Activated CD8-positive, alpha-beta memory T cell treated with anti-CD3 and anti-CD28 coated beads, Interleukin-2, amount 10 ng/mL, durations not matched to agents 7 days and 5 days (primary cell): ENCODE data around the gene SCYL3. TPM values are rescaled to one million over a fixed set of nuclear protein-coding genes. Genes with fewer than 3 reads are reported as not detected.

ENCODE experiments used
- ATAC-seq: fragments of 150-1000 bp; cut with Tn5 transposase; one replicate; pipeline ENCODE4 v1.10.0; 2021; ENCODE audit warnings: moderate library complexity
- CTCF ChIA-PET: fragments of 350-600 bp; sonication (Branson Sonifier 250); formaldehyde crosslinking; loops from one replicate; lab custom pipeline; 2021; ENCODE audit warnings: antibody characterized with exemption; lab: Charles Lee
- DNase-seq: peaks from one replicate; pipeline ENCODE4 v3.0.0-alpha.2; 2020
- H3K27ac Mint-ChIP-seq: one replicate; pipeline ENCODE4 v1.8.0; 2021; ENCODE audit warnings: mild to moderate bottlenecking, mixed read lengths
- H3K27me3 Mint-ChIP-seq: one replicate; pipeline ENCODE4 v1.8.0; 2021; ENCODE audit warnings: mixed read lengths
- H3K36me3 Mint-ChIP-seq: one replicate; pipeline ENCODE4 v1.8.0; 2021; ENCODE audit warnings: mild to moderate bottlenecking, mixed read lengths
- H3K4me1 Mint-ChIP-seq: one replicate; pipeline ENCODE4 v1.8.0; 2021; ENCODE audit warnings: mixed read lengths
- H3K4me3 Mint-ChIP-seq: one replicate; pipeline ENCODE4 v1.8.0; 2021; ENCODE audit warnings: mild to moderate bottlenecking, moderate library complexity, mixed read lengths
- H3K9me3 Mint-ChIP-seq: one replicate; pipeline ENCODE4 v1.8.0; 2022; ENCODE audit warnings: low read depth, mixed read lengths
- total RNA-seq, 2 experiments: library from RNA; stranded (reverse); gene quantifications; one replicate each; pipeline ENCODE4 v1.2.3, GENCODE V29; 2021

SCYL3 gene
- total RNA-seq, 2 experiments from 2014 or later = 13.6 to 14.9 TPM

GRCh38 chr1:169892927-169893644 is 610 bp downstream of the SCYL3 start:
- Mint-ChIP-seq H3K4me1 (peaks cover 52% of the 10 kb centered on the region), H3K4me3 (peak overlapping the region; percentile 79), H3K27me3 (peaks cover 2% of the 10 kb centered on the region), H3K9me3 (no peaks in the 10 kb centered on the region), H3K36me3 (peaks cover 18% of the 10 kb centered on the region), H3K27ac (peak overlapping the region; percentile 96)
- DNase-seq (no peak), ATAC-seq (no peak)
- CTCF ChIA-PET = interaction anchor here (0.9 to 2.8 kb wide), 7 partner anchors 16 to 181 kb away, joined by 3 to 13 read pairs (median 4); partner anchors contain the start of genes KIFAP3 and METTL18

GRCh38 chr1:169892176-169892926 is 1.3 kb downstream of the SCYL3 start:
- Mint-ChIP-seq H3K27me3 (no peaks in the 10 kb centered on the region), H3K4me3 (peak overlapping the region; percentile 79), H3K27ac (peak overlapping the region; percentile 96), H3K4me1 (peaks cover 52% of the 10 kb centered on the region), H3K9me3 (no peaks in the 10 kb centered on the region), H3K36me3 (peaks cover 23% of the 10 kb centered on the region)
- CTCF ChIA-PET = interaction anchor here (1.2 to 2.8 kb wide), 6 partner anchors 16 to 182 kb away, joined by 3 to 13 read pairs (median 4); partner anchors contain the start of gene KIFAP3
- no peak for ATAC-seq
- DNase-seq = no peak

- CTCF ChIA-PET = interaction anchor here (0.7 to 2.3 kb wide), 4 partner anchors 17 to 96 kb away, joined by 3 to 7 read pairs (median 4); partner anchors contain the start of gene METTL18
Observed at GRCh38 chr1:169891539-169891885, 2.2 kb downstream of the SCYL3 start.

GRCh38 chr1:169890761-169891538 is 2.7 kb downstream of the SCYL3 start:
- ATAC-seq = peak; percentile 33
- DNase-seq = peak; percentile 75
- Mint-ChIP-seq H3K4me1 (peaks cover 53% of the 10 kb centered on the region), H3K4me3 (peak overlapping the region; percentile 79), H3K27ac (peak overlapping the region; percentile 96), H3K27me3 (no peaks in the 10 kb centered on the region), H3K9me3 (no peaks in the 10 kb centered on the region), H3K36me3 (peaks cover 34% of the 10 kb centered on the region)
- CTCF ChIA-PET = interaction anchor here (0.7 to 2.3 kb wide), 4 partner anchors 18 to 96 kb away, joined by 3 to 7 read pairs (median 4); partner anchors contain the start of gene METTL18

More at GRCh38 chr1:169891539-169891885, 2.2 kb downstream of the SCYL3 start:
- Mint-ChIP-seq H3K27me3 (no peaks in the 10 kb centered on the region), H3K36me3 (peaks cover 29% of the 10 kb centered on the region), H3K4me3 (peak overlapping the region; percentile 79), H3K4me1 (peaks cover 55% of the 10 kb centered on the region), H3K9me3 (no peaks in the 10 kb centered on the region), H3K27ac (peak overlapping the region; percentile 96)
- DNase-seq (no peak), ATAC-seq (no peak)

GRCh38 chr1:169889871-169890270 is 3.8 kb downstream of the SCYL3 start:
- Mint-ChIP-seq H3K4me1 (peaks cover 49% of the 10 kb centered on the region), H3K4me3 (no peak overlapping the region), H3K27ac (no peak overlapping the region), H3K9me3 (no peaks in the 10 kb centered on the region), H3K27me3 (no peaks in the 10 kb centered on the region), H3K36me3 (peaks cover 41% of the 10 kb centered on the region)
- ATAC-seq (no peak), DNase-seq (no peak)
- CTCF ChIA-PET = interaction anchor here (1.5 to 1.6 kb wide), 2 partner anchors 24 to 36 kb away, joined by 4 read pairs; no protein-coding TSS in a partner anchor

GRCh38 chr1:169886931-169887330 is 6.8 kb downstream of the SCYL3 start:
- Mint-ChIP-seq H3K36me3 (peaks cover 47% of the 10 kb centered on the region), H3K4me3 (no peak overlapping the region), H3K27me3 (no peaks in the 10 kb centered on the region)

GRCh38 chr1:169886422-169886821 is 7.3 kb downstream of the SCYL3 start:
- H3K36me3 Mint-ChIP-seq = peaks cover 51% of the 10 kb centered on the region
- no peak overlapping the region for H3K27ac Mint-ChIP-seq
- no peak overlapping the region for H3K4me3 Mint-ChIP-seq
- peaks cover 29% of the 10 kb centered on the region for H3K4me1 Mint-ChIP-seq
- CTCF ChIA-PET = interaction anchor here (0.7 kb wide), 1 partner anchor 174 kb away, joined by 3 read pairs; no protein-coding TSS in a partner anchor
- DNase-seq (no peak), ATAC-seq (no peak)
- H3K27me3 Mint-ChIP-seq = no peaks in the 10 kb centered on the region
- no peaks in the 10 kb centered on the region for H3K9me3 Mint-ChIP-seq

More at GRCh38 chr1:169886931-169887330, 6.8 kb downstream of the SCYL3 start:
- H3K27ac Mint-ChIP-seq = no peak overlapping the region
- peaks cover 33% of the 10 kb centered on the region for H3K4me1 Mint-ChIP-seq
- no peaks in the 10 kb centered on the region for H3K9me3 Mint-ChIP-seq
- DNase-seq = no peak
- CTCF ChIA-PET = interaction anchor here (0.7 kb wide), 1 partner anchor 175 kb away, joined by 3 read pairs; no protein-coding TSS in a partner anchor
- ATAC-seq = no peak

GRCh38 chr1:169885207-169885606 is 8.5 kb downstream of the SCYL3 start:
- Mint-ChIP-seq H3K4me3 (no peak overlapping the region), H3K27me3 (no peaks in the 10 kb centered on the region), H3K4me1 (peaks cover 18% of the 10 kb centered on the region), H3K36me3 (peaks cover 51% of the 10 kb centered on the region), H3K27ac (no peak overlapping the region), H3K9me3 (no peaks in the 10 kb centered on the region)
- DNase-seq = no peak
- ATAC-seq = no peak
- CTCF ChIA-PET = no interaction called here

GRCh38 chr1:169884634-169885033 is 9.1 kb downstream of the SCYL3 start:
- Mint-ChIP-seq H3K27me3 (no peaks in the 10 kb centered on the region), H3K4me3 (no peak overlapping the region), H3K27ac (no peak overlapping the region), H3K9me3 (no peaks in the 10 kb centered on the region), H3K4me1 (peaks cover 13% of the 10 kb centered on the region), H3K36me3 (peaks cover 48% of the 10 kb centered on the region)
- no peak for ATAC-seq
- DNase-seq = no peak
- CTCF ChIA-PET = no interaction called here

GRCh38 chr1:169882039-169882511 is 11.6 kb downstream of the SCYL3 start:
- DNase-seq (no peak), ATAC-seq (no peak)
- peaks cover 47% of the 10 kb centered on the region for H3K36me3 Mint-ChIP-seq
- CTCF ChIA-PET = no interaction called here
- H3K27me3 Mint-ChIP-seq = no peaks in the 10 kb centered on the region
- peaks cover 6% of the 10 kb centered on the region for H3K4me1 Mint-ChIP-seq
- H3K27ac Mint-ChIP-seq = no peak overlapping the region
- H3K4me3 Mint-ChIP-seq = no peak overlapping the region
- no peaks in the 10 kb centered on the region for H3K9me3 Mint-ChIP-seq

- ATAC-seq = no peak
- CTCF ChIA-PET = no interaction called here
- H3K27ac Mint-ChIP-seq = no peak overlapping the region
Observed at GRCh38 chr1:169879034-169879840, 14.5 kb downstream of the SCYL3 start.

GRCh38 chr1:169878498-169878897 is 15.2 kb downstream of the SCYL3 start:
- Mint-ChIP-seq H3K27ac (no peak overlapping the region), H3K4me1 (peaks cover 4% of the 10 kb centered on the region), H3K27me3 (no peaks in the 10 kb centered on the region), H3K4me3 (no peak overlapping the region), H3K9me3 (no peaks in the 10 kb centered on the region), H3K36me3 (peaks cover 52% of the 10 kb centered on the region)
- ATAC-seq = no peak
- CTCF ChIA-PET = no interaction called here
- no peak for DNase-seq

More at GRCh38 chr1:169879034-169879840, 14.5 kb downstream of the SCYL3 start:
- no peak overlapping the region for H3K4me3 Mint-ChIP-seq
- no peaks in the 10 kb centered on the region for H3K9me3 Mint-ChIP-seq
- no peaks in the 10 kb centered on the region for H3K27me3 Mint-ChIP-seq
- peaks cover 1% of the 10 kb centered on the region for H3K4me1 Mint-ChIP-seq
- H3K36me3 Mint-ChIP-seq = peaks cover 45% of the 10 kb centered on the region
- DNase-seq = no peak
